Body of pancreas (tissue), 4 donors: ENCODE data around the gene FHL2. TPM values are rescaled to one million over a fixed set of nuclear protein-coding genes. Genes with fewer than 3 reads are reported as not detected.

Experiments used
- ATAC-seq: fragments of 150-250 bp; one replicate; pipeline ENCODE4 v1.9.1; 2016
- DNase-seq, 4 donors: peaks; one replicate each; pipeline ENCODE4 v3.0.0-alpha.2; 2019
- H3K27ac ChIP-seq, 4 donors: fragments of 200-600 bp; sonication (generic); 1 replicate in 3 of 4; 2 replicates in 1 of 4; pipeline versions ENCODE4 v1.5.1 to v1.6.1; 2016 to 2019; ENCODE audit warnings: mild to moderate bottlenecking in 1 of 4, mixed read lengths in 1 of 4, moderate library complexity in 1 of 4
- H3K27me3 ChIP-seq, 2 donors: fragments of 200-600 bp; sonication (generic); one replicate each; pipeline ENCODE4 v1.6.0; 2016; ENCODE audit warnings: mild to moderate bottlenecking in 1 of 2
- H3K36me3 ChIP-seq, 2 donors: fragments of 200-600 bp; sonication (generic); replicated peaks in 1 of 2; 2 replicates each; pipeline ENCODE4 v1.5.1; 2016; ENCODE audit warnings: low read depth in 2 of 2; ENCODE audit not compliant: insufficient read depth in 1 of 2
- H3K4me1 ChIP-seq: fragments of 200-600 bp; sonication (generic); one replicate; pipeline ENCODE4 v1.6.0; 2016
- H3K4me3 ChIP-seq, 2 donors: fragments of 200-600 bp; sonication (generic); 1 replicate in 1 of 2; 2 replicates in 1 of 2; pipeline ENCODE4 v1.5.1; 2016 to 2019
- H3K9me3 ChIP-seq, 3 donors: fragments of 200-600 bp; sonication (generic); 1 replicate in 2 of 3; 2 replicates in 1 of 3; pipeline ENCODE4 v1.5.1; 2016
- POLR2A ChIP-seq, 3 donors: fragments of 450-650 bp; IDR thresholded peaks; one replicate each; pipeline ENCODE4 v1.6.1; 2016; ENCODE audit warnings: antibody characterized with exemption in 3 of 3, mild to moderate bottlenecking in 2 of 3
- WGBS, 2 donors: methylation state at CpG; one replicate each; pipeline ENCODE4 v1.1.5; 2017; 5-methylcytosine and 5-hydroxymethylcytosine counted together
- intact Hi-C: fragments of 100-400 bp; cut with DNase I; formaldehyde crosslinking; loops from one replicate; pipeline ENCODE4 v1.15.1; 2023
- total RNA-seq, 2 donors: library from RNA; depleted of rRNA; stranded (reverse); fragments of >200 nt; gene quantifications; one replicate each; pipeline ENCODE4 v1.1.0, GENCODE V29; 2016
- TF ChIP-seq, protein P1 (sequence below), 7 experiments: fragments of 450-650 bp in 4 of 7; fragments of 200-600 bp in 3 of 7; sonication (generic) in 3 of 7; IDR thresholded peaks; one replicate each; pipeline ENCODE4 v1.5.1; 2016 to 2019; ENCODE audit warnings: antibody characterized with exemption in 7 of 7

Gene FHL2
- total RNA-seq, 2 donors from 2014 or later = 3.6 to 21.8 TPM

DNA sequence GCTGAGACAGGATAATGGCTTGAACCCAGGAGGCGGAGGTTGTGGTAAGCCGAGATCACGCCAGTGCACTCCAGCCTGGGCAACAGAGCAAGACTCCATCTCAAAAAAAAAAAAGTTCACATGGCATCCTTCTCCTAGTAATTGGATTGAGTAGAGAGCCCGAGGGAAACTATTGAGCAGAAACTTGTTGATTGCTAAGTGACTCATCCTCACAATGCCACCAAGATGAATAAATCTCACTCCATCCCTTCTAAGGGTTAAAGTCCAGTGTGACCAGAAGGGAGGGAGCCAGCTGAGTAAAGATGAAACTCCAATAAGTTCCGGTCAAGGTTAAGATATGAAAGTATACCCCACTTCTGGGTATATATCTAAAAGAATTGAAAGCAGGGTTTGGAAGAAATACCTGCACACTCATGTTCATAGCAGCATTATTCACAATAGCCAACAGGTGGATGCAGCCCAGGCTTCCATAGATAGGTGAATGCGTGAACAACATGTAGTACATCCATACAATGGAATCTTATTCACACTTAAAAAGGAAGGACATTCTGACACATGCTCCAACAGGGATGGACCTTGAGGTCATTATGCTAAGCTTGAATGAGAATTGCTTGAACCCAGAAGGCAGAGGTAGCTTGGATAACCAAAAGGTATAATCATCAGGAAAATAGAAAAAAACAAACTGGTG, 13.0 kb upstream of the FHL2 start:
- intact Hi-C loops = no loop called here
- H3K27me3 ChIP-seq = no peaks in the 10 kb centered on the region
- TF ChIP-seq POLR2A (IDR thresholded peaks at IDR 0.05) = no peak
- TF ChIP-seq, protein P1, sequence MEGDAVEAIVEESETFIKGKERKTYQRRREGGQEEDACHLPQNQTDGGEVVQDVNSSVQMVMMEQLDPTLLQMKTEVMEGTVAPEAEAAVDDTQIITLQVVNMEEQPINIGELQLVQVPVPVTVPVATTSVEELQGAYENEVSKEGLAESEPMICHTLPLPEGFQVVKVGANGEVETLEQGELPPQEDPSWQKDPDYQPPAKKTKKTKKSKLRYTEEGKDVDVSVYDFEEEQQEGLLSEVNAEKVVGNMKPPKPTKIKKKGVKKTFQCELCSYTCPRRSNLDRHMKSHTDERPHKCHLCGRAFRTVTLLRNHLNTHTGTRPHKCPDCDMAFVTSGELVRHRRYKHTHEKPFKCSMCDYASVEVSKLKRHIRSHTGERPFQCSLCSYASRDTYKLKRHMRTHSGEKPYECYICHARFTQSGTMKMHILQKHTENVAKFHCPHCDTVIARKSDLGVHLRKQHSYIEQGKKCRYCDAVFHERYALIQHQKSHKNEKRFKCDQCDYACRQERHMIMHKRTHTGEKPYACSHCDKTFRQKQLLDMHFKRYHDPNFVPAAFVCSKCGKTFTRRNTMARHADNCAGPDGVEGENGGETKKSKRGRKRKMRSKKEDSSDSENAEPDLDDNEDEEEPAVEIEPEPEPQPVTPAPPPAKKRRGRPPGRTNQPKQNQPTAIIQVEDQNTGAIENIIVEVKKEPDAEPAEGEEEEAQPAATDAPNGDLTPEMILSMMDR (IDR thresholded peaks at IDR 0.05) = no peak
- H3K9me3 ChIP-seq = no peaks in the 10 kb centered on the region
- no peak overlapping the region for H3K27ac ChIP-seq
- ATAC-seq = no peak
- no peak for DNase-seq
- no peaks in the 10 kb centered on the region for H3K36me3 ChIP-seq
- WGBS, 2 donors = 71 to 76% methylated on average over 6 of the region's 6 CpGs
- no peaks in the 10 kb centered on the region for H3K4me1 ChIP-seq
- no peak overlapping the region for H3K4me3 ChIP-seq

DNA sequence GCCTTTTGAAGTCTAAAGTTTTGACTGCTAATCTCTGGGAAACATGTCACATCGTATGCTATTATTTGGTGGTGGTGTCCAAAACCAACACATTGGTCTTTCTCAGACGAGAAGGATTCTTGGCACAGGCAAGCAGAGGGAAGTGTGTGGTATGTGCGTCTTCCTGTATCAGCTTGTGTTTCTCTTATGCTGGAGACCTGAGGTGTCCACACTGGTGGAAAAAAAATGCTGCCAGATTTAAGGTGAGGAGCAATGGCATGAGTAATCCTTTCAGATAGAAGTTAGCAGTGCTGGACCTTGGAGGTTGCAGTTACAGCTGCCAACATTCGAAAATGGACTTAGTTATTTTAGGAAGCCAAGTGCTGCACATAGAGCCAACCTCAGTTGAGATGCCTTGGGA, 11.7 kb upstream of the FHL2 start:
- Histone ChIP-seq H3K4me3 (no peak overlapping the region), H3K4me1 (no peaks in the 10 kb centered on the region), H3K36me3 (no peaks in the 10 kb centered on the region), H3K27ac (no peak overlapping the region), H3K9me3 (no peaks in the 10 kb centered on the region), H3K27me3 (no peaks in the 10 kb centered on the region)
- WGBS, 2 donors = 6 to 12% methylated on average over 4 of the region's 4 CpGs
- intact Hi-C loops = no loop called here
- ATAC-seq (no peak), DNase-seq (no peak)
- TF ChIP-seq POLR2A (IDR thresholded peaks at IDR 0.05) = no peak
- TF ChIP-seq, protein P1 (IDR thresholded peaks at IDR 0.05) = no peak

DNA sequence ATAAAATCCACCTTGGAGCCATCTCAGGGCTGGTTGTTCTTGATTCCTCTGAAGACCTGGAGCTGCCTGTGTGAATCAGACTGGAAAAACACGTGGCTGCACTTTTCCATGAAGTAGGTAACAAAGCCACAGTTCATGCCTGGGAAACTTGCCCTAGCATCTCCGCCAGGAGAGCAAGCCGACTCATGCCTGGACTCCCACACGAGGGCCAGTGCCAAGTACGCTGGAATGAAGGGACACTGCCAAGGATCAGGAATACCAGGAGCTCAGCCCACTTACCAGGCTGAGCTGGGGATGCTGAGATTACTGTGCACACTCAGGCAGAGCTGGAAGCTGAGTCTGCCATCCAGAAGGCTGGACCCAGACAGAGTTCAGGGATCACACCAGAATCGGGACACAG, 10.9 kb upstream of the FHL2 start:
- TF ChIP-seq POLR2A (IDR thresholded peaks at IDR 0.05) = no peak
- TF ChIP-seq, protein P1 (IDR thresholded peaks at IDR 0.05) = no peak
- Histone ChIP-seq H3K4me1 (no peaks in the 10 kb centered on the region), H3K27me3 (no peaks in the 10 kb centered on the region), H3K36me3 (no peaks in the 10 kb centered on the region), H3K9me3 (no peaks in the 10 kb centered on the region), H3K27ac (no peak overlapping the region), H3K4me3 (no peak overlapping the region)
- intact Hi-C loops = no loop called here
- 27 to 53% methylated on average over 2 to 6 of the region's 6 CpGs for WGBS, 2 donors
- ATAC-seq = peak; percentile 40
- DNase-seq = peak; percentile 22 to 59 (median 41)

DNA sequence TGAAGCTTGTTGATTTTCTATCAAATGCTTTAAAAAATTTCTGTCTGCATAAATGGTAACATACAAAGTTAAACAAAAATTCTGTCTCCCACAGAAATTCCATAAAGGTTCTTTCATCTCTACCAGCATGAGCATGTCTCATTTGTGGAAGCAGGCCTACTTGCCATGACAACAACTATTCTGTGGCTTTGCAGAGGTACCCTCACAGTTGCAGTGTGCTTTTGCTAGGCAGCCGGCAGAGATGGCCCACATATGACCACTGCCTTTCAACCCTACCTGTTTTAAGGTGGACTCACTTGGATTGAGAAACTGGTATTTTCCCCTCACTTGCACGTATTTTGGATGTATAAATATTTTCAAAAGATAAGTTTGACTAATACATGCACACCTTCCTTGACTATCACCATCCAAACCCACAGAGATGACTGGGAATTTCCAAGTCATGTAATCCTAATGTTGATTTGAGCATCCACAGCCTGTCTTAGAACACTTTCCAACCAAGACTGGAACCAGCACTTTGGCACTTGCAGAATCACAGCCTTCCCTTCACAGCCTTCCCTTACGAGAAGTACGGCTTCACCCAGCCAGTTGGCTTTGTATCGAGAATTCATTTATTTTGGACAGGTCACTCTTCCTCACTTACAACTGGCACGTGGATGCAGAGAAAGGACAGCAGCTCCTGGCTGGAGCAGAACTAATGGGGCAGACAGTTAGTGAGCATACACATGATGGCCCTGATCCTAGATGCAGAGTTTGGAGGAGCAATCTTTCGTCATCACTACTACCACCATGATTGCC, 9.3 kb upstream of the FHL2 start:
- intact Hi-C loops = no loop called here
- 82 to 84% methylated on average over 7 of the region's 7 CpGs for WGBS, 2 donors
- Histone ChIP-seq H3K27me3 (no peaks in the 10 kb centered on the region), H3K27ac (no peak overlapping the region), H3K4me1 (no peaks in the 10 kb centered on the region), H3K36me3 (no peaks in the 10 kb centered on the region), H3K9me3 (no peaks in the 10 kb centered on the region), H3K4me3 (no peak overlapping the region)
- ATAC-seq = no peak
- TF ChIP-seq, protein P1 (IDR thresholded peaks at IDR 0.05) = no peak
- TF ChIP-seq POLR2A (IDR thresholded peaks at IDR 0.05) = no peak
- no peak for DNase-seq
